ENCODE measurements around the gene MTREX.
"Not testable (repeated sequence)": the region's sequence is repeated elsewhere in the genome, so short reads cannot be mapped to it uniquely, and the experiment has no call there.

Gene MTREX

GRCh38 chr5:55316837-55317236 is 9.0 kb downstream of the MTREX start:
- TF ChIP-seq CTCF (IDR thresholded peaks at IDR 0.05; ENCODE audit: insufficient read depth, low read length, poor library complexity, severe bottlenecking) = no peak
- no peak for DNase-seq (ENCODE audit: extremely low read depth, insufficient read length)
- Histone ChIP-seq H3K4me3 (replicated peaks; ENCODE audit: low read depth, low read length) (no peak overlapping the region), H3K27me3 (replicated peaks; ENCODE audit: control insufficient read depth, insufficient read depth, low read length) (no peaks in the 10 kb centered on the region), H3K36me3 (ENCODE audit: control insufficient read depth, insufficient read depth, low read length) (no peaks in the 10 kb centered on the region)

- not testable (repeated sequence) for H3K36me3 ChIP-seq (ENCODE audit: control insufficient read depth, insufficient read depth, low read length); DNase-seq (ENCODE audit: extremely low read depth, insufficient read length); H3K4me3 ChIP-seq (replicated peaks; ENCODE audit: low read depth, low read length); H3K27me3 ChIP-seq (replicated peaks; ENCODE audit: control insufficient read depth, insufficient read depth, low read length)
Observed at GRCh38 chr5:55318237-55318636, 10.4 kb downstream of the MTREX start.

GRCh38 chr5:55319491-55319890 is 11.7 kb downstream of the MTREX start:
- Histone ChIP-seq H3K27me3 (replicated peaks; ENCODE audit: control insufficient read depth, insufficient read depth, low read length) (no peaks in the 10 kb centered on the region), H3K36me3 (ENCODE audit: control insufficient read depth, insufficient read depth, low read length) (no peaks in the 10 kb centered on the region; the same call in 1 of the 2 replicates), H3K4me3 (replicated peaks; ENCODE audit: low read depth, low read length) (no peak overlapping the region)
- DNase-seq (ENCODE audit: extremely low read depth, insufficient read length) = no peak
- no peak for TF ChIP-seq CTCF (IDR thresholded peaks at IDR 0.05; ENCODE audit: insufficient read depth, low read length, poor library complexity, severe bottlenecking)

- DNase-seq (ENCODE audit: extremely low read depth, insufficient read length) = no peak
- TF ChIP-seq CTCF (IDR thresholded peaks at IDR 0.05; ENCODE audit: insufficient read depth, low read length, poor library complexity, severe bottlenecking) = no peak
- Histone ChIP-seq H3K4me3 (replicated peaks; ENCODE audit: low read depth, low read length) (no peak overlapping the region), H3K36me3 (ENCODE audit: control insufficient read depth, insufficient read depth, low read length) (no peaks in the 10 kb centered on the region; the same call in none of the 2 replicates), H3K27me3 (replicated peaks; ENCODE audit: control insufficient read depth, insufficient read depth, low read length) (no peaks in the 10 kb centered on the region)
Observed at GRCh38 chr5:55320571-55320970, 12.8 kb downstream of the MTREX start.

- H3K36me3 ChIP-seq (ENCODE audit: control insufficient read depth, insufficient read depth, low read length) = peaks cover 1% of the 10 kb centered on the region
- H3K27me3 ChIP-seq (replicated peaks; ENCODE audit: control insufficient read depth, insufficient read depth, low read length) = no peaks in the 10 kb centered on the region
- H3K4me3 ChIP-seq (replicated peaks; ENCODE audit: low read depth, low read length) = no peak overlapping the region
- DNase-seq (ENCODE audit: extremely low read depth, insufficient read length) = no peak
- TF ChIP-seq CTCF (IDR thresholded peaks at IDR 0.05; ENCODE audit: insufficient read depth, low read length, poor library complexity, severe bottlenecking) = no peak
Observed at GRCh38 chr5:55324006-55324405, 16.2 kb downstream of the MTREX start.

GRCh38 chr5:55324815-55325418 is 17.1 kb downstream of the MTREX start:
- no peak for DNase-seq (ENCODE audit: extremely low read depth, insufficient read length)

More at GRCh38 chr5:55324815-55325418, 17.1 kb downstream of the MTREX start:
- no peak overlapping the region for H3K4me3 ChIP-seq (replicated peaks; ENCODE audit: low read depth, low read length)
- peaks cover 1% of the 10 kb centered on the region for H3K36me3 ChIP-seq (ENCODE audit: control insufficient read depth, insufficient read depth, low read length)
- H3K27me3 ChIP-seq (replicated peaks; ENCODE audit: control insufficient read depth, insufficient read depth, low read length) = no peaks in the 10 kb centered on the region
- peak; percentile 56 for TF ChIP-seq CTCF (IDR thresholded peaks at IDR 0.05; ENCODE audit: insufficient read depth, low read length, poor library complexity, severe bottlenecking)

Data from GM06990 (cell line).